ENCODE results near the gene PRPF6.

PRPF6 gene

GRCh38 chr20:64077876-64078551 lies 97.1 kb downstream of the PRPF6 start (continued):
- TF ChIP-seq PATZ1 (CRISPR knock-in tag; IDR thresholded peaks at IDR 0.05; ENCODE audit: borderline replicate concordance) (no peak), ZNF565 (CRISPR knock-in tag; conservative IDR thresholded peaks at IDR 0.05; ENCODE audit: low read depth) (no peak), ZNF70 (CRISPR knock-in tag; IDR thresholded peaks at IDR 0.05) (no peak), TOX (CRISPR knock-in tag; IDR thresholded peaks at IDR 0.05; ENCODE audit: borderline replicate concordance) (no peak), BACH2 (CRISPR knock-in tag; IDR thresholded peaks at IDR 0.05; ENCODE audit: borderline replicate concordance) (no peak), ZC3H10 (CRISPR knock-in tag; IDR thresholded peaks at IDR 0.05) (no peak), GLIS3 (CRISPR knock-in tag; IDR thresholded peaks at IDR 0.05) (no peak), RARB (CRISPR knock-in tag; IDR thresholded peaks at IDR 0.05) (no peak)

- ATAC-seq = no peak
- TF ChIP-seq ZNF70 (CRISPR knock-in tag; IDR thresholded peaks at IDR 0.05) (no peak), TOX (CRISPR knock-in tag; IDR thresholded peaks at IDR 0.05; ENCODE audit: borderline replicate concordance) (no peak), ZFP30 (CRISPR knock-in tag; IDR thresholded peaks at IDR 0.05) (no peak), PATZ1 (CRISPR knock-in tag; IDR thresholded peaks at IDR 0.05; ENCODE audit: borderline replicate concordance) (no peak), ZNF8 (CRISPR knock-in tag; IDR thresholded peaks at IDR 0.05) (no peak), ZNF565 (CRISPR knock-in tag; conservative IDR thresholded peaks at IDR 0.05; ENCODE audit: low read depth) (no peak), CSDC2 (CRISPR knock-in tag; IDR thresholded peaks at IDR 0.05) (no peak), RARB (CRISPR knock-in tag; IDR thresholded peaks at IDR 0.05) (no peak), CSRNP3 (CRISPR knock-in tag; IDR thresholded peaks at IDR 0.05) (no peak)
Measured at GRCh38 chr20:64078934-64079272, 98.0 kb downstream of the PRPF6 start.

- ATAC-seq = peak; percentile 54
- TF ChIP-seq CREB5 (CRISPR knock-in tag; IDR thresholded peaks at IDR 0.05; ENCODE audit: low read depth) (no peak), ZC3H10 (CRISPR knock-in tag; IDR thresholded peaks at IDR 0.05) (no peak), PPARA (CRISPR knock-in tag; IDR thresholded peaks at IDR 0.05; ENCODE audit: borderline replicate concordance) (no peak), TOX (CRISPR knock-in tag; IDR thresholded peaks at IDR 0.05; ENCODE audit: borderline replicate concordance) (no peak), SNAI2 (CRISPR knock-in tag; IDR thresholded peaks at IDR 0.05) (no peak), BACH2 (CRISPR knock-in tag; IDR thresholded peaks at IDR 0.05; ENCODE audit: borderline replicate concordance) (no peak), POU6F1 (CRISPR knock-in tag; IDR thresholded peaks at IDR 0.05; ENCODE audit: borderline replicate concordance, low read depth) (no peak), PATZ1 (CRISPR knock-in tag; IDR thresholded peaks at IDR 0.05; ENCODE audit: borderline replicate concordance) (no peak; the same call in 1 of the 2 replicates), ZNF70 (CRISPR knock-in tag; IDR thresholded peaks at IDR 0.05) (no peak), GLIS3 (CRISPR knock-in tag; IDR thresholded peaks at IDR 0.05) (no peak), ESRRG (CRISPR knock-in tag; IDR thresholded peaks at IDR 0.05) (no peak), ZNF8 (CRISPR knock-in tag; IDR thresholded peaks at IDR 0.05) (no peak), TCF4 (CRISPR knock-in tag; IDR thresholded peaks at IDR 0.05; ENCODE audit: borderline replicate concordance) (no peak), ZFP30 (CRISPR knock-in tag; IDR thresholded peaks at IDR 0.05) (no peak), ISL1 (CRISPR knock-in tag; IDR thresholded peaks at IDR 0.05) (no peak), ARNTL (CRISPR knock-in tag; IDR thresholded peaks at IDR 0.05; ENCODE audit: borderline replicate concordance, low read depth) (no peak), OSR1 (CRISPR knock-in tag; IDR thresholded peaks at IDR 0.05) (no peak), ZNF565 (CRISPR knock-in tag; conservative IDR thresholded peaks at IDR 0.05; ENCODE audit: low read depth) (no peak)
Measured at GRCh38 chr20:64079273-64080012, 98.5 kb downstream of the PRPF6 start, which contains the start of gene RGS19. Gene RGS19 (minus strand): TSS chr20:64079518. CDS start chr20:64076886, 2,632 bp downstream.

All from SK-N-SH treated with all-trans-retinoic acid at 6 μM for 48 hours (cell line).